AG04450 (cell line): ENCODE data around the gene ILDR1. TPM values are rescaled to one million over a fixed set of nuclear protein-coding genes. Genes with fewer than 3 reads are reported as not detected.

Source experiments
- CTCF ChIA-PET: fragments of 300-600, 350-600 bp; formaldehyde crosslinking; extraction: SDS; loops from one replicate; lab custom pipeline; 2022; ENCODE audit warnings: antibody characterized with exemption, inconsistent platforms; lab: Charles Lee
- POLR2A ChIA-PET: fragments of 350-600 bp; formaldehyde crosslinking; extraction: SDS; loops from one replicate; lab custom pipeline; 2021; ENCODE audit warnings: antibody characterized with exemption, inconsistent platforms; lab: Yijun Ruan, JAX
- DNase-seq: peaks from one replicate; pipeline ENCODE4 v3.0.0-alpha.2; 2011; ENCODE audit warnings: low read depth, low spot score
- H3K27ac ChIP-seq: one replicate; pipeline ENCODE4 v1.5.1; 2012; ENCODE audit warnings: low read depth, low read length, control low read depth
- H3K27me3 ChIP-seq: one replicate; pipeline ENCODE4 v1.6.0; 2012; ENCODE audit warnings: low read length; ENCODE audit not compliant: control insufficient read depth, insufficient read depth
- H3K4me3 ChIP-seq: 2 replicates; pipeline ENCODE4 v1.5.1; 2011; ENCODE audit warnings: mild to moderate bottlenecking, low read depth, low read length, control low read depth
- H3K9me3 ChIP-seq: 2 replicates; pipeline ENCODE4 v1.5.1; 2012; ENCODE audit warnings: low read length; ENCODE audit not compliant: control insufficient read depth, insufficient read depth
- polyA plus RNA-seq: library from polyadenylated mRNA; depleted of rRNA; stranded (reverse); fragments of >200 nt; gene quantifications from 2 replicates; pipeline ENCODE4 v1.2.3, GENCODE V29; 2011
- TF ChIP-seq, protein P1 (sequence below): IDR thresholded peaks from 2 replicates; pipeline ENCODE4 v1.5.1; 2011; ENCODE audit warnings: low read depth, low read length, control low read depth, inconsistent platforms

Gene ILDR1
- polyA plus RNA-seq, 1 experiment: not detected

DNA sequence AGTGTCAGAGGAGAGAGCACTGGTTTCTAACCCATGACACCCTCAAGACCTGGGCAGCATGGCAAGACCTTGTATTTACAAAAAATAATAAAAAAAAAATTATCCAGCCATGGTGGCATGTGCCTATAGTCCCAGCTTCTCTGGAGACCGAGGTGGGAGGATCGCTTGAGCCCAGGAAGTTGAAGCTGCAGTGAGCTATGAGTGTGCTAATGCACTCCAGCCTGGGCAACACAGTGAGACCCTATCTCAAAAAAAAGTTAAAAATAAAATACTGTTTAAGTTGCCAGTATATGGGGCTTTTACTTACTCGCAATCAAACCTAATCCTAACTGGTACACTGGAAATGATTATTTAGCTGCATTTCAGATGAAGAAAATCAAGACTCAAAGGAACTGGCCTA, 20.2 kb downstream of the ILDR1 start:
- Histone ChIP-seq H3K4me3 (no peak overlapping the region), H3K9me3 (no peaks in the 10 kb centered on the region), H3K27ac (no peak overlapping the region), H3K27me3 (no peaks in the 10 kb centered on the region)
- CTCF ChIA-PET: no interaction called here
- DNase-seq: no peak
- TF ChIP-seq, protein P1, sequence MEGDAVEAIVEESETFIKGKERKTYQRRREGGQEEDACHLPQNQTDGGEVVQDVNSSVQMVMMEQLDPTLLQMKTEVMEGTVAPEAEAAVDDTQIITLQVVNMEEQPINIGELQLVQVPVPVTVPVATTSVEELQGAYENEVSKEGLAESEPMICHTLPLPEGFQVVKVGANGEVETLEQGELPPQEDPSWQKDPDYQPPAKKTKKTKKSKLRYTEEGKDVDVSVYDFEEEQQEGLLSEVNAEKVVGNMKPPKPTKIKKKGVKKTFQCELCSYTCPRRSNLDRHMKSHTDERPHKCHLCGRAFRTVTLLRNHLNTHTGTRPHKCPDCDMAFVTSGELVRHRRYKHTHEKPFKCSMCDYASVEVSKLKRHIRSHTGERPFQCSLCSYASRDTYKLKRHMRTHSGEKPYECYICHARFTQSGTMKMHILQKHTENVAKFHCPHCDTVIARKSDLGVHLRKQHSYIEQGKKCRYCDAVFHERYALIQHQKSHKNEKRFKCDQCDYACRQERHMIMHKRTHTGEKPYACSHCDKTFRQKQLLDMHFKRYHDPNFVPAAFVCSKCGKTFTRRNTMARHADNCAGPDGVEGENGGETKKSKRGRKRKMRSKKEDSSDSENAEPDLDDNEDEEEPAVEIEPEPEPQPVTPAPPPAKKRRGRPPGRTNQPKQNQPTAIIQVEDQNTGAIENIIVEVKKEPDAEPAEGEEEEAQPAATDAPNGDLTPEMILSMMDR: no peak
- POLR2A ChIA-PET: no interaction called here

DNA sequence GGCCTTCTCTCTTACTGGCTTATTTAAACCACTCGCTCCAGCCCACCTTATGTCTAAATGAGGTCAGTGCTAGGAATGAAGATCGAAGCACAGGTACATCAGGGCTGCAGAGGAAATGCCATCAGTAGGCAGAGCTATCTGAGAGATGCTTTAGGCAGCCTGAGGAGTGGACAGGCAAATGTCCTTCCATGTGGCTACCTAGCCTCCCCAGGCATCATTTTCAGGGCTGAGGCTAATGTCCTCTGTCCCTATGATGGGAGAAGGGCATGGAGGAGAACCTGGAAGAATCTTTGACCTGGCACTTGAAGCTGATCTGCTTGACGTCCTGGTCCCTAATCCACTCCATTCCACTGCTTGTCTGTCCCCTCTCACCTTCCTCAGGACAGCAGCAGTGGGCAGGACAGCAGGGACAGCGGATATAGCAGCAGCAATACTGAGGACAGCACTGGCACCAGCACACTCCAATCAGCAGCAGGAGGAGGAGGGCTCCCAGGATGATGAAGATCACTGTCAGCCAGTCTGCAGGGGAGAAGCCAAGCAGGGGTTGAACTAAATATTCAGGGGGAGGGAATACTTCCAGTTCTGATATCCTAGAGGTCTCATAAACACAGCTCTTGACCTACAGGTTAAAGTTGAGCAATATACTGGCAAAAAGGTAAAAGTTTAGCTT, 21.0 kb downstream of the ILDR1 start:
- CTCF ChIA-PET: interaction anchor here (0.7 kb wide), 1 partner anchor 446 kb away, joined by 3 read pairs; no protein-coding TSS in a partner anchor
- Histone ChIP-seq H3K27me3 (no peaks in the 10 kb centered on the region), H3K9me3 (no peaks in the 10 kb centered on the region), H3K4me3 (no peak overlapping the region), H3K27ac (no peak overlapping the region)
- no peak for DNase-seq
- POLR2A ChIA-PET: no interaction called here
- TF ChIP-seq, protein P1: no peak

DNA sequence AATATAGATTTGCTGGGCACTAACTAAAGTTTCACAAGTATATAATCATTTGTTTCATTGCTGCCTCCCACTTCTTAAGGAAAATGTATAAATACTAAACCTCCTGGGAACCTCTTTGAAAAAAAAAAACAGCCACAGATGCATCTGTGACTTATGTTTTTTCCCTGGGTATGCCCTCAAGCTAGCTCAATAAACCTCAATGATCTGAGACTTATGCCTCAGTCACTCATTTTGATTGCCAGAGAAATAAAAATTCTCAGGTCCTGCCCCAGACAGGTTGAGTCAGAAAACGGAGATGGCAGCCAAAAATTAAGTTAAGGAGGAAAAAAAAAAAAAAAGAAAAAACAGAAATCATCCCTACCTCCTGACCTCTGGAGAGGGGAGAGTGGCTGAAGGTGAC, 22.1 kb downstream of the ILDR1 start:
- Histone ChIP-seq H3K9me3 (no peaks in the 10 kb centered on the region), H3K27me3 (no peaks in the 10 kb centered on the region), H3K27ac (no peak overlapping the region), H3K4me3 (no peak overlapping the region)
- ChIA-PET POLR2A (no interaction called here), CTCF (interaction anchor here (0.7 kb wide), 2 partner anchors 109 to 155 kb away, joined by 4 to 6 read pairs; no protein-coding TSS in a partner anchor)
- TF ChIP-seq, protein P1: no peak
- no peak for DNase-seq

DNA sequence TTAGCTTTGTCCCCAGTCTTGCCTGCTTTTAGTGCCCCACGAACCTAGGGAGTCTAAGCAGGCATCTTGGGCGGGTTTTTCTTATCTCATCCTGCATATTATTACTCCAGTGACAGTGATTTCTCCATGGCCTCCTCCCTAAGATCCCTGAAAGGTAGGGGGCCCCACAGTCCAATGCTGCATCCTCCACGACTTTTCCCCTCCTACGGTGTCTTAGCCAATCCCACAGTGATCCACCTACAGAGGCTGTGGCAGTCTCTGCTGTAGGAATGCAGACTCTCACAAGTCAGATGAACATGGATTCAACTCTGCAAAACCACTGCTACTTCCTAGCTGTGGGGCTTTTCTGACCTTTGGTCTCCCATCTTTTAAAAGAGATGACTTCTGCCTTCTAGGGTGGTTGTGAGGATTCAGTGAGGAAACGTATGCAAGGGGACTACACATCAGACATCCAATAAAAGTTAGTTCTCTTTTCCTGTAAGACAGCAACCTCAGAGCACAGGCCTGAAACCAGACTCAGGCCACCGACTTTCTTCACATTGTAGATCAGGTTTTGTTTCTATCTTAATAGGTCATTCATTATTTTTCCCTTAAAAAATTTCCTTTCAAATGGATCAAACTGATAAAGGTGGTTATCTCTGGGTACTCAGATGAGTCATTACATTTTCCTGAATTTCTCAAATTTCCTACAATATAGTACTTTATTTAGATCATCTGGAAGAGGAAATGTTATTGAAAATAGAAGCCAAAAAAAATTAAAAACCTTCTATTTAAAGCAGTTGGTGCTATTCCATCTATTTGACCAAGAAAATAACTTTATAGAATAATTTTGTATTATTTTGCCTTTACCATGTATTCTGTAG, 23.2 kb downstream of the ILDR1 start:
- POLR2A ChIA-PET: no interaction called here
- CTCF ChIA-PET: interaction anchor here (0.6 kb wide), 1 partner anchor 396 kb away, joined by 3 read pairs; no protein-coding TSS in a partner anchor
- H3K4me3 ChIP-seq: no peak overlapping the region
- H3K27me3 ChIP-seq: no peaks in the 10 kb centered on the region
- no peaks in the 10 kb centered on the region for H3K9me3 ChIP-seq
- TF ChIP-seq, protein P1: no peak
- no peak overlapping the region for H3K27ac ChIP-seq
- no peak for DNase-seq
